ENCODE results near the gene HSDL2. TPM values are rescaled to one million over a fixed set of nuclear protein-coding genes. Genes with fewer than 3 reads are reported as not detected.

The HSDL2 gene
- total and polyA plus RNA-seq, 8 donors: 9.4 to 20.4 (median 14.1) TPM

- WGBS, 2 donors: 39% methylated on average over 4 of the region's 4 CpGs
- peak overlapping the region in 1 of 4 donors; percentile 58 for H3K27ac ChIP-seq
- no peak for FAIRE-seq
Observed at GRCh38 chr9:112489876-112490666, 110.2 kb downstream of the HSDL2 start.

GRCh38 chr9:112493393-112494137 lies 113.7 kb downstream of the HSDL2 start:
- TF ChIP-seq CTCF (IDR thresholded peaks at IDR 0.05): no peak
- intact Hi-C loops (cut with DNase I): no loop called here
- no peak for FAIRE-seq
- no peaks in the 10 kb centered on the region for H3K27me3 ChIP-seq
- H3K9me3 ChIP-seq: no peaks in the 10 kb centered on the region
- no peak for DNase-seq
- no peak overlapping the region for H3K27ac ChIP-seq
- no peaks in the 10 kb centered on the region for H3K36me3 ChIP-seq
- whole genome bisulfite sequencing, 2 donors: 46 to 55% methylated on average over 1 of the region's 1 CpG
- peak in 1 of 4 donors; percentile 31 for ATAC-seq
- no peak overlapping the region for H3K4me3 ChIP-seq
- H3K4me1 ChIP-seq: peaks cover 10 to 21% (median 15%) of the 10 kb centered on the region in 3 donors

More at GRCh38 chr9:112489876-112490666, 110.2 kb downstream of the HSDL2 start:
- ATAC-seq (no peak), DNase-seq (no peak)
- Histone ChIP-seq H3K4me1 (peaks cover 10 to 31% (median 15%) of the 10 kb centered on the region in 3 donors), H3K9me3 (no peaks in the 10 kb centered on the region), H3K4me3 (no peak overlapping the region), H3K36me3 (no peaks in the 10 kb centered on the region), H3K27me3 (no peaks in the 10 kb centered on the region)
- intact Hi-C loops (cut with DNase I): no loop called here
- no peak for TF ChIP-seq CTCF (IDR thresholded peaks at IDR 0.05)

GRCh38 chr9:112494153-112494552 lies 114.2 kb downstream of the HSDL2 start:
- H3K4me3 ChIP-seq: no peak overlapping the region
- peaks cover 10 to 15% (median 14%) of the 10 kb centered on the region in 3 donors for H3K4me1 ChIP-seq
- ATAC-seq: no peak
- no peak for TF ChIP-seq CTCF (IDR thresholded peaks at IDR 0.05)
- H3K9me3 ChIP-seq: no peaks in the 10 kb centered on the region
- H3K27me3 ChIP-seq: no peaks in the 10 kb centered on the region
- no peak overlapping the region for H3K27ac ChIP-seq
- no peak for DNase-seq
- whole genome bisulfite sequencing, 2 donors: 100% methylated on average over 1 of the region's 1 CpG
- no peak for FAIRE-seq
- intact Hi-C loops (cut with DNase I): no loop called here
- no peaks in the 10 kb centered on the region for H3K36me3 ChIP-seq

GRCh38 chr9:112495614-112496013 lies 115.7 kb downstream of the HSDL2 start:
- Histone ChIP-seq H3K4me3 (no peak overlapping the region), H3K9me3 (no peaks in the 10 kb centered on the region), H3K36me3 (no peaks in the 10 kb centered on the region), H3K4me1 (peaks cover 0 to under 1% (median 0%) of the 10 kb centered on the region in 3 donors), H3K27me3 (no peaks in the 10 kb centered on the region), H3K27ac (no peak overlapping the region)
- 90 to 94% methylated on average over 4 of the region's 4 CpGs for WGBS, 2 donors
- TF ChIP-seq CTCF (IDR thresholded peaks at IDR 0.05): no peak
- no peak for DNase-seq
- no peak for ATAC-seq
- no peak for FAIRE-seq
- intact Hi-C loops (cut with DNase I): no loop called here

Measured in pancreas (tissue), 10 donors.